GM19240 (cell line): ENCODE data around the gene KCND2.

ENCODE experiments used
- DNase-seq: peaks from one replicate; pipeline ENCODE4 v3.0.0; 2011; ENCODE audit warnings: low spot score; ENCODE audit not compliant: insufficient read length

The KCND2 gene

GRCh38 chr7:120799147-120799546 is 526.2 kb downstream of the KCND2 start:
- DNase-seq: no peak
